ENCODE data around the gene SLC51B.
"Not testable (repeated sequence)": the region's sequence is repeated elsewhere in the genome, so short reads cannot be mapped to it uniquely, and the experiment has no call there.

Gene SLC51B

GRCh38 chr15:65044724-65045481 is at the start of gene SLC51B:
TSS of gene SLC51B (plus strand) at chr15:65045387. CDS start at chr15:65050005, 4,618 bp downstream.
- no peak for DNase-seq

GRCh38 chr15:64997066-64997465 is 48.1 kb upstream of the SLC51B start:
- no peak for DNase-seq

GRCh38 chr15:64997745-64998375 is 47.3 kb upstream of the SLC51B start:
- no peak for DNase-seq

- no peak for DNase-seq
Measured at GRCh38 chr15:65004993-65005392, 40.2 kb upstream of the SLC51B start.

- no peak for DNase-seq
Measured at GRCh38 chr15:65006876-65007275, 38.3 kb upstream of the SLC51B start.

- no peak for DNase-seq
Measured at GRCh38 chr15:65008983-65009382, 36.2 kb upstream of the SLC51B start.

- DNase-seq, result not testable (repeated sequence)
Measured at GRCh38 chr15:65011198-65011597, 34.0 kb upstream of the SLC51B start.

GRCh38 chr15:65020419-65020818 is 24.8 kb upstream of the SLC51B start:
- peak; percentile 7 for DNase-seq

GRCh38 chr15:65021488-65021887 is 23.7 kb upstream of the SLC51B start:
- DNase-seq, result no peak

GRCh38 chr15:65026756-65027155 is 18.4 kb upstream of the SLC51B start:
- DNase-seq, result no peak

- DNase-seq, result no peak
Measured at GRCh38 chr15:65027593-65027992, 17.6 kb upstream of the SLC51B start.

- no peak for DNase-seq
Measured at GRCh38 chr15:65028338-65028737, 16.8 kb upstream of the SLC51B start.

- peak; percentile 81 for DNase-seq
Measured at GRCh38 chr15:65028921-65029735, 16.1 kb upstream of the SLC51B start, which contains the start of gene MTFMT. TSS of gene MTFMT (minus strand) at chr15:65029639. CDS start at chr15:65029613, 26 bp downstream.

GRCh38 chr15:65029736-65030208 is 15.4 kb upstream of the SLC51B start:
- no peak for DNase-seq

- DNase-seq, result peak; percentile 79
Measured at GRCh38 chr15:65032801-65033537, 12.2 kb upstream of the SLC51B start.

- peak; percentile 49 for DNase-seq
Measured at GRCh38 chr15:65033659-65034269, 11.4 kb upstream of the SLC51B start.

GRCh38 chr15:65034719-65035118 is 10.5 kb upstream of the SLC51B start:
- no peak for DNase-seq

GRCh38 chr15:65037309-65037708 is 7.9 kb upstream of the SLC51B start:
- no peak for DNase-seq

- no peak for DNase-seq
Measured at GRCh38 chr15:65038428-65038827, 6.8 kb upstream of the SLC51B start.

GRCh38 chr15:65038836-65039235 is 6.4 kb upstream of the SLC51B start:
- DNase-seq, result no peak

GRCh38 chr15:65040461-65040860 is 4.7 kb upstream of the SLC51B start:
- DNase-seq, result no peak

GRCh38 chr15:65041787-65042186 is 3.4 kb upstream of the SLC51B start:
- no peak for DNase-seq

Data from EL (cell line).